Measurements from ENCODE around the gene CTU2.

The CTU2 gene

DNA sequence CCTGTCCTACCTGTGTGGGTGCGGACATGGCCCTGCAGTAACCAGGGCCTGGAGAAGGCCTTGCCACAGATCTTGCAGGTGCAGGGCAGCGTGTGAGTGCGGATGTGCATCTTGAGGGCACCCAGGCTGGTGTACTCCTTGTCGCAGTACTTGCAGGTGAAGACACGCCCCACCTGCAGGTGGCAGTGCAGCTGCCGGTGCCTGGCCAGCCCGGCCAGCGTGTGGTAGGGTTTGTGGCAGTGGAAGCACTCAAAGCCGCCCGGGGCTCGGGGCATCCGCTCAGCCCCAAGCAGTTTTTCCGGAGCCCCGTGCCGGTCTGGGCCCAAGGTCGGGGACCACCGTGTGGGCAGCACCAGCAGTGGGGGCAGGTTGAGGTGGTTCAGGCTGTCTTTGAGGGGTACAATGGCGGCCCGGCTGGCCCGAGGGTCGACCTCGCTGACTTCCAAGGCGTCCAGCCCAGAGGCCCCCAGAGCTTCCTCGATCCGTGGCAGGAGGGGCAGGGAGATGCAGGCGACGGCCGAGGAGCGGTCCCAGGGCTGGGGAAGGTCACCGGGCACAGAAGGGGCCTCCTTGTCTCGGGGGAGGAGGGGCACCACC is 25.1 kb upstream of the CTU2 start:
- TF ChIP-seq POLR2AphosphoS5 (IDR thresholded peaks at IDR 0.05; ENCODE audit: low read depth, low read length) (no peak), TAF1 (IDR thresholded peaks at IDR 0.05; ENCODE audit: low read depth, low read length) (no peak), PAX5 (IDR thresholded peaks at IDR 0.05; ENCODE audit: insufficient read depth, low read length, severe bottlenecking) (no peak), SPI1 (IDR thresholded peaks at IDR 0.05; ENCODE audit: low read depth, low read length) (no peak), POLR2A (IDR thresholded peaks at IDR 0.05; ENCODE audit: low read depth, low read length) (peak; percentile 16; the same call in 1 of the 2 replicates), POU2F2 (IDR thresholded peaks at IDR 0.05; ENCODE audit: low read depth, low read length) (peak; percentile 20; the same call in 1 of the 2 replicates)
- peak; percentile 98 for FAIRE-seq
- DNase-seq (ENCODE audit: insufficient read length, low spot score) = peak; percentile 81

- TF ChIP-seq POU2F2 (IDR thresholded peaks at IDR 0.05; ENCODE audit: low read depth, low read length) (peak; percentile 77), PAX5 (IDR thresholded peaks at IDR 0.05; ENCODE audit: insufficient read depth, low read length, severe bottlenecking) (no peak), POLR2AphosphoS5 (IDR thresholded peaks at IDR 0.05; ENCODE audit: low read depth, low read length) (peak; percentile 81), TAF1 (IDR thresholded peaks at IDR 0.05; ENCODE audit: low read depth, low read length) (peak; percentile 86), POLR2A (IDR thresholded peaks at IDR 0.05; ENCODE audit: low read depth, low read length) (peak; percentile 80), SPI1 (IDR thresholded peaks at IDR 0.05; ENCODE audit: low read depth, low read length) (peak; percentile 100)
- DNase-seq (ENCODE audit: insufficient read length, low spot score) = peak; percentile 92
- FAIRE-seq = no peak
These were observed 24.4 kb upstream of the CTU2 start for GRCh38 chr16:88681709-88682451.

- no peak for DNase-seq (ENCODE audit: insufficient read length, low spot score)
- FAIRE-seq = no peak
- TF ChIP-seq TAF1 (IDR thresholded peaks at IDR 0.05; ENCODE audit: low read depth, low read length) = no peak
- no peak for TF ChIP-seq POLR2AphosphoS5 (IDR thresholded peaks at IDR 0.05; ENCODE audit: low read depth, low read length)
- TF ChIP-seq POU2F2 (IDR thresholded peaks at IDR 0.05; ENCODE audit: low read depth, low read length) = no peak
- TF ChIP-seq PAX5 (IDR thresholded peaks at IDR 0.05; ENCODE audit: insufficient read depth, low read length, severe bottlenecking) = no peak
- no peak for TF ChIP-seq POLR2A (IDR thresholded peaks at IDR 0.05; ENCODE audit: low read depth, low read length)
- TF ChIP-seq SPI1 (IDR thresholded peaks at IDR 0.05; ENCODE audit: low read depth, low read length) = no peak
These were observed 21.6 kb upstream of the CTU2 start for GRCh38 chr16:88684569-88685155.

- DNase-seq (ENCODE audit: insufficient read length, low spot score) (no peak), FAIRE-seq (no peak)
- no peak for TF ChIP-seq POU2F2 (IDR thresholded peaks at IDR 0.05; ENCODE audit: low read depth, low read length)
- TF ChIP-seq POLR2A (IDR thresholded peaks at IDR 0.05; ENCODE audit: low read depth, low read length) = no peak
- TF ChIP-seq POLR2AphosphoS5 (IDR thresholded peaks at IDR 0.05; ENCODE audit: low read depth, low read length) = no peak
These were observed 20.9 kb upstream of the CTU2 start for GRCh38 chr16:88685156-88686061.

DNA sequence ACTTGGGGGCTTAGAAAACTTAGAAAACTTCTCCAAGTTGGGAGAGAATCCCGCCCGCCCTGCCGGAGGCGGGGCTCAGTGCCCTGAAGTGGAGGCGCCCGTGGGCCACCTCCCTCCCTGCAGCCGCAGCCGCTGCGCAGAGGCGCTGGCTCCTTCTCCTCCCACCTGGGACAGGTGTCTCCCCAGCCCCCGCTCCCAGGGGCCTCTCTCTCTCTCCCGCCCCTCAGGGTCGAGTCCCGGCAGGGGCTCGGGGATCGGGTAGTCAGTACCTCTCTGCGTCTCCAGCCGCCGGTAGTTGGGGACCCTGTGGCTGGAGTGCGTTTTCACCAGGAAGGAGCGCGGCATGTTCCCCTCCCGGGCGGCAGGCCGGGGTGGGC is 20.3 kb upstream of the CTU2 start:
- FAIRE-seq (no peak), DNase-seq (ENCODE audit: insufficient read length, low spot score) (no peak)
- no peak for TF ChIP-seq POLR2AphosphoS5 (IDR thresholded peaks at IDR 0.05; ENCODE audit: low read depth, low read length)
- no peak for TF ChIP-seq SPI1 (IDR thresholded peaks at IDR 0.05; ENCODE audit: low read depth, low read length)

DNA sequence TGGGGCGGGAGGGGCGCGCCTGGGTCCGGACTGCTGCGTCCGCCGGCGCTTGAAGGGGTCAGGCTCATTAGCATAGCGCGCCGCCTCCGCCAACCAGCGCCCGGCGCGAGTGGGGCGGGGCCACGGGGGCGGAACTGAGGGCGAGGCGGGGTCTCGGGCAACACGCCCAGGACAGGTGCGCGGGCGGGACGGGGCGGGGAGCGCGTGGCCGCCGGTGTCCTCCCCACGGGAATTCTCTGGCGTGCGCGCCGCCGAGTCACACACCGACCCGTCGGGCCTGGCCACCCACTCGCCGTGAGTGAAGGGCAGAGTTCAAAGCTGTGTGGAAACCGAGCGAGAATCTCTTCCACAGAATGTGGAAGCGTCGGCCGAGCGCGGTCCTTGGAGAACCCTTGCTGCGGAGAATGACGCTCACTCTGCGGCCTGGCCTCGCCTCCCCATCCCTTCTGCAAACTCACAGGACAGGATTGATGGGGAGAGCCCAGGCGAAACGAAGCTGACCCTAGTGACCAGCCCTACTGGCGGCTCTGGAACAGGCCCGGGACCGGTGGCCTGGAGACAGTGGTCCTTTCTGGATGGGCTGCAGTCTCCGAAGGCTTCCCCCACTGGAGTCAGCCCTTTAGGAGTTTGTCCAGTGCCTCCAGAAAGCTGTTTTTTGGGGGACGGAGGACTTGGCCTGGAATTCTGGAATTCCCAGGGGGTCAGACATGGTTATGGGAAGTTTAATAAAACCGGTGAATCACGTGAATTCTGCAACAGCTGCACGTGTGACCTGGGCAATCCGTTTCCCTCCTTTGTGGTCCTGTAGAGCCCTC is 19.7 kb upstream of the CTU2 start, which contains the start of gene SNAI3:
Gene SNAI3, minus strand, starts transcription at position 69 of the 815 bp plus-strand sequence. CDS start 101 bp downstream, outside the sequence.
- DNase-seq (ENCODE audit: insufficient read length, low spot score) = peak; percentile 95
- TF ChIP-seq POU2F2 (IDR thresholded peaks at IDR 0.05; ENCODE audit: low read depth, low read length) = peak; percentile 29; the same call in 1 of the 2 replicates
- peak; percentile 49; the same call in 1 of the 2 replicates for TF ChIP-seq POLR2AphosphoS5 (IDR thresholded peaks at IDR 0.05; ENCODE audit: low read depth, low read length)
- no peak; the same call in 1 of the 2 replicates for TF ChIP-seq SPI1 (IDR thresholded peaks at IDR 0.05; ENCODE audit: low read depth, low read length)
- peak; percentile 93 for FAIRE-seq

DNA sequence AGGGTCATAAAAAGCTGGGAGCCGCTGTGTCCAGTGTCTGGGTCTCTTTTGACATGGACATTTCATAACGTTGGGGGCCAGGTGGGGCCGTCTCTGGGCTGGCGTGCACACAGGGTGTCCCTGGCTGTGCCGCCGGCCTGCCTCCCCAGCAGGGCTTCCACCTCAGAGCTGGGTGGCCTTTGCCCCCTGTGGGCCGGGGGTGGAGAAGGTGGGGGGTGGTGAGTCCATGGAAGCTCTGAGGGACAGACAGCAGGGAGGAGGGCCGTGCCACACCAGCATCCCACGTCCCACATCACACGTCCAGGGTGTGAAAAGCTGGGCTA is 19.1 kb upstream of the CTU2 start:
- DNase-seq (ENCODE audit: insufficient read length, low spot score) = no peak
- FAIRE-seq = no peak
- TF ChIP-seq TAF1 (IDR thresholded peaks at IDR 0.05; ENCODE audit: low read depth, low read length) = no peak
- no peak for TF ChIP-seq POLR2A (IDR thresholded peaks at IDR 0.05; ENCODE audit: low read depth, low read length)
- no peak for TF ChIP-seq POU2F2 (IDR thresholded peaks at IDR 0.05; ENCODE audit: low read depth, low read length)
- no peak for TF ChIP-seq SPI1 (IDR thresholded peaks at IDR 0.05; ENCODE audit: low read depth, low read length)
- no peak for TF ChIP-seq POLR2AphosphoS5 (IDR thresholded peaks at IDR 0.05; ENCODE audit: low read depth, low read length)
- TF ChIP-seq PAX5 (IDR thresholded peaks at IDR 0.05; ENCODE audit: insufficient read depth, low read length, severe bottlenecking) = no peak

- FAIRE-seq (no peak), DNase-seq (ENCODE audit: insufficient read length, low spot score) (no peak)
- TF ChIP-seq POLR2A (IDR thresholded peaks at IDR 0.05; ENCODE audit: low read depth, low read length) (no peak), SPI1 (IDR thresholded peaks at IDR 0.05; ENCODE audit: low read depth, low read length) (no peak), POLR2AphosphoS5 (IDR thresholded peaks at IDR 0.05; ENCODE audit: low read depth, low read length) (no peak), TAF1 (IDR thresholded peaks at IDR 0.05; ENCODE audit: low read depth, low read length) (no peak), POU2F2 (IDR thresholded peaks at IDR 0.05; ENCODE audit: low read depth, low read length) (no peak), PAX5 (IDR thresholded peaks at IDR 0.05; ENCODE audit: insufficient read depth, low read length, severe bottlenecking) (no peak)
These were observed 18.7 kb upstream of the CTU2 start for GRCh38 chr16:88687676-88688012.

Measured in GM12891 (cell line).